IMR-90 (cell line): Measurements from ENCODE around the gene PLIN4. TPM values are rescaled to one million over a fixed set of nuclear protein-coding genes. Genes with fewer than 3 reads are reported as not detected.

Experiments used
- ATAC-seq: fragments of 200-7000 bp; cut with Tn5 transposase; 2 replicates; pipeline ENCODE4 v1.9.1; 2020; ENCODE audit warnings: low read depth, mild to moderate bottlenecking, moderate library complexity
- BruUV-seq: library from RNA; stranded (reverse); fragments of 400-500 nt; replicated peaks from 2 replicates; lab custom pipeline; 2021; lab: Mats Ljungman, UMichigan
- CTCF ChIA-PET: fragments of 300-600 bp; formaldehyde crosslinking; extraction: SDS; loops from one replicate; lab custom pipeline; 2021; ENCODE audit warnings: antibody characterized with exemption; lab: Yijun Ruan, JAX
- POLR2A ChIA-PET: fragments of 300-600 bp; sonication (Branson Sonifier 250); formaldehyde crosslinking; loops from one replicate; lab custom pipeline; 2022; ENCODE audit warnings: antibody characterized with exemption; ENCODE audit not compliant: unreplicated experiment; lab: Charles Lee
- DNase-seq: peaks from one replicate; pipeline ENCODE4 v3.0.0; 2013
- H2AFZ ChIP-seq: replicated peaks from 2 replicates; pipeline ENCODE3; 2013; ENCODE audit warnings: low read length, mild to moderate bottlenecking; ENCODE audit not compliant: poor library complexity
- H2AK5ac ChIP-seq: 2 replicates; pipeline ENCODE4 v1.6.1; 2013; ENCODE audit warnings: low read depth, low read length, inconsistent platforms
- H2AK9ac ChIP-seq: replicated peaks from 2 replicates; pipeline ENCODE3; 2013; ENCODE audit warnings: mild to moderate bottlenecking, low read depth, low read length, moderate library complexity; ENCODE audit not compliant: poor library complexity
- H2BK120ac ChIP-seq: 2 replicates; pipeline ENCODE4 v1.6.1; 2013; ENCODE audit warnings: low read depth, low read length, inconsistent platforms
- H2BK15ac ChIP-seq: 3 replicates; pipeline ENCODE4 v1.6.1; 2013; ENCODE audit warnings: low read depth, low read length, inconsistent platforms
- H2BK20ac ChIP-seq: 2 replicates; pipeline ENCODE4 v1.6.1; 2013; ENCODE audit warnings: low read depth, mild to moderate bottlenecking, inconsistent platforms, low read length, moderate library complexity
- H2BK5ac ChIP-seq: 2 replicates; pipeline ENCODE4 v1.6.1; 2013; ENCODE audit warnings: mild to moderate bottlenecking, low read depth, low read length, inconsistent platforms; ENCODE audit not compliant: poor library complexity, severe bottlenecking
- H3K14ac ChIP-seq: replicated peaks from 2 replicates; pipeline ENCODE4 v1.6.1; 2013; ENCODE audit warnings: low read depth, low read length, inconsistent platforms
- H3K18ac ChIP-seq: 2 replicates; pipeline ENCODE4 v1.6.1; 2013; ENCODE audit warnings: low read depth, low read length, control low read depth
- H3K23ac ChIP-seq: 2 replicates; pipeline ENCODE4 v1.6.1; 2013; ENCODE audit warnings: low read depth, low read length, inconsistent platforms
- H3K27ac ChIP-seq: 2 replicates; pipeline ENCODE4 v1.5.1; 2013; ENCODE audit warnings: mild to moderate bottlenecking, control low read depth, low read length; ENCODE audit not compliant: insufficient read depth
- H3K27me3 ChIP-seq: 2 replicates; pipeline ENCODE4 v1.6.1; 2013; ENCODE audit warnings: low read length; ENCODE audit not compliant: control insufficient read depth, insufficient read depth
- H3K36me3 ChIP-seq: 2 replicates; pipeline ENCODE4 v1.6.1; 2013; ENCODE audit warnings: low read length, mixed read lengths; ENCODE audit not compliant: control insufficient read depth, insufficient read depth
- H3K4ac ChIP-seq: 2 replicates; pipeline ENCODE4 v1.6.1; 2013; ENCODE audit warnings: low read depth, low read length, inconsistent platforms
- H3K4me1 ChIP-seq: 2 replicates; pipeline ENCODE4 v1.6.1; 2013; ENCODE audit warnings: low read length, mixed read lengths; ENCODE audit not compliant: control insufficient read depth, insufficient read depth
- H3K4me2 ChIP-seq: 2 replicates; pipeline ENCODE4 v1.6.1; 2013; ENCODE audit warnings: low read depth, mild to moderate bottlenecking, control low read depth, low read length, moderate library complexity
- H3K4me3 ChIP-seq: 2 replicates; pipeline ENCODE4 v1.5.1; 2013; ENCODE audit warnings: low read depth, mild to moderate bottlenecking, control low read depth, low read length, moderate library complexity; ENCODE audit not compliant: insufficient read depth
- H3K56ac ChIP-seq: 2 replicates; pipeline ENCODE4 v1.6.1; 2013; ENCODE audit warnings: low read length, inconsistent platforms; ENCODE audit not compliant: insufficient read depth; ENCODE audit errors: extremely low read depth
- H3K79me1 ChIP-seq, 2 experiments: 2 replicates each; pipeline ENCODE4 v1.6.1; 2013; ENCODE audit warnings: low read length in 2 of 2, inconsistent platforms in 1 of 2, low read depth in 1 of 2
- H3K9ac ChIP-seq: 2 replicates; pipeline ENCODE4 v1.6.1; 2013; ENCODE audit warnings: low read depth, low read length, control low read depth
- H3K9me1 ChIP-seq: 2 replicates; pipeline ENCODE4 v1.6.1; 2013; ENCODE audit warnings: low read length, inconsistent platforms; ENCODE audit not compliant: insufficient read depth
- H3K9me3 ChIP-seq: 2 replicates; pipeline ENCODE4 v1.6.1; 2013; ENCODE audit warnings: low read length; ENCODE audit not compliant: control insufficient read depth, insufficient read depth
- H4K20me1 ChIP-seq: 2 replicates; pipeline ENCODE4 v1.6.1; 2013; ENCODE audit warnings: low read length, inconsistent platforms; ENCODE audit not compliant: insufficient read depth
- H4K5ac ChIP-seq: 2 replicates; pipeline ENCODE4 v1.6.1; 2013; ENCODE audit warnings: mild to moderate bottlenecking, low read depth, low read length, control low read depth
- H4K8ac ChIP-seq, 2 experiments: 2 replicates each; pipeline ENCODE4 v1.6.1; 2013; ENCODE audit warnings: low read depth in 2 of 2, low read length in 2 of 2, control low read depth in 1 of 2, inconsistent platforms in 1 of 2
- H4K91ac ChIP-seq: 2 replicates; pipeline ENCODE4 v1.6.1; 2013; ENCODE audit warnings: low read depth, low read length, inconsistent platforms; ENCODE audit not compliant: insufficient read depth
- CHD1 ChIP-seq: IDR thresholded peaks from 2 replicates; pipeline ENCODE4 v1.6.1; 2012; ENCODE audit warnings: low read depth, low read length, improper control_type of control experiment
- ELK1 ChIP-seq: fragments of 150-350 bp; IDR thresholded peaks from 2 replicates; pipeline ENCODE4 v1.6.1; 2016; ENCODE audit warnings: low read depth, mild to moderate bottlenecking, low read length, moderate library complexity, borderline replicate concordance
- FOS ChIP-seq: fragments of 150-350 bp; IDR thresholded peaks from 2 replicates; pipeline ENCODE4 v1.6.1; 2016; ENCODE audit warnings: low read depth, low read length
- MAFK ChIP-seq: IDR thresholded peaks from 2 replicates; pipeline ENCODE4 v1.6.1; 2012; ENCODE audit warnings: low read depth, low read length, improper control_type of control experiment
- MAZ ChIP-seq: IDR thresholded peaks from 2 replicates; pipeline ENCODE4 v1.6.1; 2012; ENCODE audit warnings: low read depth, mild to moderate bottlenecking, low read length, improper control_type of control experiment, moderate library complexity, borderline replicate concordance
- MXI1 ChIP-seq: IDR thresholded peaks from 2 replicates; pipeline ENCODE4 v1.6.1; 2012; ENCODE audit warnings: low read depth, mild to moderate bottlenecking, low read length, moderate library complexity, borderline replicate concordance
- NFE2L2 ChIP-seq: fragments of 150-350 bp; IDR thresholded peaks from 2 replicates; pipeline ENCODE4 v1.6.1; 2016; ENCODE audit warnings: low read depth, mild to moderate bottlenecking, low read length
- RFX5 ChIP-seq: IDR thresholded peaks from 2 replicates; pipeline ENCODE4 v1.8.0; 2012; ENCODE audit warnings: low read depth, mild to moderate bottlenecking, low read length, moderate library complexity
- USF2 ChIP-seq: fragments of 150-350 bp; IDR thresholded peaks from 2 replicates; pipeline ENCODE4 v1.6.1; 2017; ENCODE audit warnings: mild to moderate bottlenecking, antibody characterized with exemption, low read length, low read depth
- WGBS, 2 experiments: methylation state at CpG; one replicate each; pipeline versions ENCODE4 v1.1.5 to v1.1.7; 2013; ENCODE audit warnings: missing lambda C conversion rate in 2 of 2; ENCODE audit not compliant: insufficient read length in 1 of 2; ENCODE audit errors: extremely low coverage in 2 of 2; 5-methylcytosine and 5-hydroxymethylcytosine counted together
- dilution Hi-C: fragments of 300-500 bp; cut with HindIII; formaldehyde crosslinking; loops from one replicate; pipeline ENCODE4 v1.14.3; 2018; ENCODE audit warnings: low sequenced_read_pairs; ENCODE audit not compliant: unreplicated experiment
- in situ Hi-C: fragments of 300-500 bp; cut with MboI; formaldehyde crosslinking; loops from 3 replicates; pipeline ENCODE4 v1.14.3; 2019; ENCODE audit warnings: low sequenced_read_pairs, inconsistent platforms, mixed read lengths
- intact Hi-C: fragments of 100-400 bp; cut with micrococcal nuclease; formaldehyde crosslinking; loops from 2 replicates; pipeline ENCODE4 v1.10.0; 2022
- polyA plus RNA-seq, 3 experiments: library from polyadenylated mRNA; depleted of rRNA; stranded (reverse); fragments of >200 nt; gene quantifications; 2 replicates each; pipeline ENCODE4 v1.2.3, GENCODE V29; 2012; ENCODE audit warnings: low replicate concordance in 1 of 3
- total RNA-seq: library from RNA; depleted of rRNA; stranded (reverse); fragments of >200 nt; gene quantifications from 2 replicates; pipeline ENCODE4 v1.2.3, GENCODE V29; 2012

The PLIN4 gene
- total and polyA plus RNA-seq, 2 of the 4 experiments (the other 2 are of a cell fraction): under 0.01 to 0.09 TPM

- Histone ChIP-seq H3K23ac (no peak overlapping the region), H3K4me1 (no peaks in the 10 kb centered on the region; the same call in 1 of the 2 replicates), H3K14ac (no peak overlapping the region), H3K9me1 (no peaks in the 10 kb centered on the region), H3K27ac (no peak overlapping the region), H2BK120ac (no peak overlapping the region), H3K27me3 (peaks cover 40% of the 10 kb centered on the region), H3K36me3 (no peaks in the 10 kb centered on the region), H3K9me3 (peaks cover 6% of the 10 kb centered on the region), H3K4me3 (no peak overlapping the region), H4K20me1 (no peaks in the 10 kb centered on the region), H3K9ac (no peak overlapping the region), H4K91ac (no peak overlapping the region), H3K4me2 (no peak overlapping the region), H4K5ac (no peak overlapping the region), H2BK20ac (no peak overlapping the region), H2BK5ac (no peak overlapping the region), H3K18ac (no peak overlapping the region), H3K56ac (no peak overlapping the region), H4K8ac (no peak overlapping the region), H2AK5ac (no peak overlapping the region), H2BK15ac (no peak overlapping the region), H2AFZ (no peak overlapping the region), H2AK9ac (no peak overlapping the region), H3K4ac (no peak overlapping the region), H3K79me1 (no peaks in the 10 kb centered on the region)
- CTCF ChIA-PET: no interaction called here
- in situ Hi-C loops (no loop called here), intact Hi-C loops (no loop called here), dilution Hi-C loops (no loop called here)
- 84% methylated on average over 5 of the region's 13 CpGs; no CpG with 5 or more reads in 1 of the 2 experiments for WGBS, 2 experiments
- no TSS peak for BruUV-seq
- DNase-seq (no peak), ATAC-seq (no peak)
- POLR2A ChIA-PET: no interaction called here
- TF ChIP-seq MAFK (no peak), MAZ (no peak), CHD1 (no peak), NFE2L2 (no peak), MXI1 (no peak), FOS (no peak), USF2 (no peak), RFX5 (no peak), ELK1 (no peak)
These were observed 20.3 kb upstream of the PLIN4 start for GRCh38 chr19:4538601-4538954.
